CD4-positive, CD25-positive, alpha-beta regulatory T cell (primary cell): ENCODE data around the gene SLC35F6. TPM values are rescaled to one million over a fixed set of nuclear protein-coding genes. Genes with fewer than 3 reads are reported as not detected.

Experiments
- ATAC-seq, 2 donors: fragments of 150-1000 bp; cut with Tn5 transposase; one replicate each; pipeline ENCODE4 v1.10.0; 2021; ENCODE audit warnings: low read depth in 2 of 2, moderate number of reproducible peaks in 2 of 2, moderate library complexity in 1 of 2
- DNase-seq, 3 donors: peaks; one replicate each; pipeline versions ENCODE4 v3.0.0 to v3.0.0-alpha.2; 2012 to 2022; ENCODE audit warnings: mixed read lengths in 1 of 3
- H3K27ac ChIP-seq: one replicate; pipeline ENCODE4 v1.7.0; 2013; ENCODE audit warnings: mild to moderate bottlenecking, low read length; ENCODE audit not compliant: insufficient read depth, poor library complexity, severe bottlenecking
- H3K27me3 ChIP-seq: one replicate; pipeline ENCODE4 v1.7.0; 2013; ENCODE audit warnings: low read length; ENCODE audit not compliant: control insufficient read depth, insufficient read depth
- H3K36me3 ChIP-seq: one replicate; pipeline ENCODE4 v1.7.0; 2013; ENCODE audit warnings: mild to moderate bottlenecking, low read length, moderate library complexity; ENCODE audit not compliant: control insufficient read depth, insufficient read depth
- H3K4me1 ChIP-seq: 2 replicates; pipeline ENCODE4 v1.7.0; 2013; ENCODE audit warnings: mild to moderate bottlenecking, low read length; ENCODE audit not compliant: insufficient read depth, control insufficient read depth, poor library complexity, severe bottlenecking
- H3K4me3 ChIP-seq: one replicate; pipeline ENCODE4 v1.7.0; 2013; ENCODE audit warnings: low read depth, mild to moderate bottlenecking, low read length, moderate library complexity
- H3K9me3 ChIP-seq, 2 experiments: 1 replicate in 1 of 2; 2 replicates in 1 of 2; pipeline ENCODE4 v1.7.0; 2013; ENCODE audit warnings: low read length in 2 of 2, mild to moderate bottlenecking in 1 of 2, moderate library complexity in 1 of 2; ENCODE audit not compliant: control insufficient read depth in 2 of 2
- H3K27ac Mint-ChIP-seq, 3 donors: one replicate each; pipeline ENCODE4 v1.8.0; 2020 to 2022; ENCODE audit warnings: mild to moderate bottlenecking in 3 of 3, mixed read lengths in 3 of 3, moderate library complexity in 2 of 3
- H3K27me3 Mint-ChIP-seq: one replicate; pipeline ENCODE4 v1.8.0; 2022; ENCODE audit warnings: mild to moderate bottlenecking, mixed read lengths
- H3K36me3 Mint-ChIP-seq: one replicate; pipeline ENCODE4 v1.8.0; 2020; ENCODE audit warnings: mixed read lengths
- H3K4me1 Mint-ChIP-seq, 4 donors: one replicate each; pipeline ENCODE4 v1.8.0; 2020 to 2022; ENCODE audit warnings: mixed read lengths in 4 of 4, mild to moderate bottlenecking in 1 of 4
- H3K4me3 Mint-ChIP-seq, 4 donors: one replicate each; pipeline ENCODE4 v1.8.0; 2020 to 2022; ENCODE audit warnings: mild to moderate bottlenecking in 4 of 4, mixed read lengths in 4 of 4, moderate library complexity in 3 of 4
- H3K9me3 Mint-ChIP-seq, 7 donors: one replicate each; pipeline ENCODE4 v1.8.0; 2020 to 2022; ENCODE audit warnings: mixed read lengths in 7 of 7, mild to moderate bottlenecking in 3 of 7, moderate library complexity in 2 of 7
- polyA plus RNA-seq, 4 donors: library from polyadenylated mRNA; unstranded; fragments of 300-500 nt; fragmentation: Illumina TruSeq; gene quantifications; one replicate each; pipeline ENCODE4 v1.2.3, GENCODE V29; 2021
- total RNA-seq: library from RNA; stranded (reverse); gene quantifications from one replicate; pipeline ENCODE4 v1.2.3, GENCODE V29; 2022

Gene SLC35F6
- total and polyA plus RNA-seq, 5 donors from 2014 or later: 5.7 to 21.2 (median 7.9) TPM

DNA sequence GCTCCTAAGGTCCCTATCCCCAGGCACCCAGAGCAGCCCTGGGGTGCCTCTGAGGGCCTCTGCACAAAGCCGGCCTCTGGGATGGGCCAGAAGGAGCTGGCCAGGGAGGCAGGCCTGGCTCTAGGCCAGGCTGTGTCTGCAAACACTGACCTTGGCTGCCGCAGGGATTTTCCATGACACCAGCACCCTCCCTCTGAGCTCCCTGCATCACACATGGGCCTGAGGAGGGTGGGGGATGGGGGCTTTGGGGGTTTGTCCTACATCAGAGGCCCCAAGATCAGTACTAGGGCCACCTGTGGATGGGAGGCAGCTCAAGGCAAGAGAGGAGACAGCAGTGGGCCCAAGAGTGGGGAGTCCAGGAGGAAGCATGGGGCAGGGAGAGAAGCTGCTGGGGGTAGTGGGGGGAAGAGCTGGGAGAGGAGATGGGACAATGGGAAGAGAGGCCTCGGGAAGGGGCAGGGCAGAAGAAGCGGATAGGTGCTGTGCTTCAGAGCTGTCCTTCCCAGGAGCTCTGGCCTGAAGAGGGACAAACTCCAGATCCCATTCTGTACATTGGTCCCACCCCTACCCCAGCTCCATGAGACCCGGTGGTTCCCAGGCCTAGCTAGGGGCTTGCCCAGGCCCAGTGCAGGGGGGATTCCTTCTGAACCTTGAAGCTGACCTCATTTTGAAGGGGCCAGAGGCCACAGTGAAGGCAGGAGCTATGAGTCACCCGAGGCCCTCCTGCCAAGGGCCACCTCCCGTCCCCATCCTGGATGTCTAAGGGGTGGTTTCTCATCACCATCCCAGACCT lies 43.6 kb upstream of the SLC35F6 start:
- Mint-ChIP-seq H3K36me3 (no peaks in the 10 kb centered on the region), H3K4me1 (peaks cover 0 to 4% (median 0%) of the 10 kb centered on the region in 4 donors), H3K27me3 (peaks cover 6% of the 10 kb centered on the region), H3K9me3 (peaks cover 0 to 4% (median 0%) of the 10 kb centered on the region in 7 donors), H3K27ac (no peak overlapping the region), H3K4me3 (no peak overlapping the region)
- Histone ChIP-seq H3K27ac (no peak overlapping the region), H3K4me3 (no peak overlapping the region), H3K36me3 (no peaks in the 10 kb centered on the region), H3K9me3 (no peaks in the 10 kb centered on the region), H3K4me1 (no peaks in the 10 kb centered on the region), H3K27me3 (no peaks in the 10 kb centered on the region)
- no peak for DNase-seq
- no peak for ATAC-seq

GRCh38 chr2:26721115-26722032 lies 42.7 kb upstream of the SLC35F6 start:
- DNase-seq: no peak

DNA sequence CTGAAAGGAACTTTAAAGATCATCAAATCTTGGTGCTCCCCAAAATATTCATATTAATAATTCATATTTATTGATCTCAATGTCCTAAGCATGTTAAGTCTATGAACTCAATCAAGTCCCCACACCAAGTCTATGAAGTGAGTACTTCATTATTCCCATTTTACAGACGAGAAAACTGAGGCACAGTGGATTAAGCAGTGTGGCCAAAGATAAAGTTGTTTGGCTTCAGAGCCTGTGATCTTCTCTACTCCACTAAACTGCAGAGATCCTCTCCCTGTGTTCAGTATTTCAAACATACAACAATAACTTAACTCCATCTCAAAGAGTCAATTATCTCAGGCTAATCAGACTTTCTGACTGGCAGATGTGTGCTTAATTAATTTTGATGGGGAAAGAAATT lies 41.8 kb upstream of the SLC35F6 start:
- Histone ChIP-seq H3K9me3 (no peaks in the 10 kb centered on the region), H3K36me3 (no peaks in the 10 kb centered on the region), H3K27me3 (no peaks in the 10 kb centered on the region), H3K27ac (no peak overlapping the region), H3K4me3 (no peak overlapping the region), H3K4me1 (no peaks in the 10 kb centered on the region)
- Mint-ChIP-seq H3K4me3 (no peak overlapping the region), H3K9me3 (peaks cover 0 to 3% (median 0%) of the 10 kb centered on the region in 7 donors), H3K36me3 (no peaks in the 10 kb centered on the region), H3K27me3 (peaks cover 6% of the 10 kb centered on the region), H3K4me1 (peaks cover 0 to 4% (median 0%) of the 10 kb centered on the region in 4 donors), H3K27ac (no peak overlapping the region)
- ATAC-seq (no peak), DNase-seq (no peak)

More at GRCh38 chr2:26721115-26722032, 42.7 kb upstream of the SLC35F6 start:
- Histone ChIP-seq H3K4me1 (no peaks in the 10 kb centered on the region), H3K36me3 (no peaks in the 10 kb centered on the region), H3K27me3 (no peaks in the 10 kb centered on the region), H3K4me3 (no peak overlapping the region), H3K9me3 (no peaks in the 10 kb centered on the region), H3K27ac (no peak overlapping the region)
- H3K9me3 Mint-ChIP-seq: peaks cover 0 to 4% (median 0%) of the 10 kb centered on the region in 7 donors
- no peak for ATAC-seq
- no peak overlapping the region for H3K4me3 Mint-ChIP-seq
- H3K36me3 Mint-ChIP-seq: no peaks in the 10 kb centered on the region
- no peak overlapping the region for H3K27ac Mint-ChIP-seq
- peaks cover 0 to 4% (median 0%) of the 10 kb centered on the region in 4 donors for H3K4me1 Mint-ChIP-seq
- peaks cover 6% of the 10 kb centered on the region for H3K27me3 Mint-ChIP-seq

DNA sequence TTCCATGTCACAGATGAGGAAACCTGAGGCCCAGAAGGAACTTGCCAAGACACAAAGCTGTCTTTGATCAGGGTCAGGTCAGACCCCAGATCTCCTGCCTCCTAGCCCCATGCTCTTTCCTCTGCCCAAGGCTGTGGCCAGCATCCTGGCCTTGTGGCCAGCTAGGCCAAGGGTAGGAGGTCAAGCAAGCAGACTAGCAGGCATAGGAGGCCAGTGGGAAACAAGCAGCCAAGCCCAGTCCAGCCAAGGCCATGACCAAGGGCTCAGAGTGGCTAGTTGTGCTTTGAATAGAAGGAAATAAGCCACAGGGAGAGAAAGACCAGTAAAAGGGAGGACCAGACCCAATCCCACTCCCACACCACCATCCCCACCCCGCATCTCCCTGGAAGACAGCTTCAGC lies 41.2 kb upstream of the SLC35F6 start:
- no peaks in the 10 kb centered on the region for H3K27me3 ChIP-seq
- ATAC-seq (no peak), DNase-seq (no peak)
- no peaks in the 10 kb centered on the region for H3K4me1 ChIP-seq
- Mint-ChIP-seq H3K27me3 (peaks cover 6% of the 10 kb centered on the region), H3K36me3 (no peaks in the 10 kb centered on the region), H3K27ac (no peak overlapping the region), H3K4me1 (peaks cover 0 to 4% (median 0%) of the 10 kb centered on the region in 4 donors), H3K4me3 (no peak overlapping the region), H3K9me3 (peaks cover 0 to 3% (median 0%) of the 10 kb centered on the region in 7 donors)
- no peak overlapping the region for H3K27ac ChIP-seq
- no peaks in the 10 kb centered on the region for H3K9me3 ChIP-seq
- H3K4me3 ChIP-seq: no peak overlapping the region
- H3K36me3 ChIP-seq: no peaks in the 10 kb centered on the region

DNA sequence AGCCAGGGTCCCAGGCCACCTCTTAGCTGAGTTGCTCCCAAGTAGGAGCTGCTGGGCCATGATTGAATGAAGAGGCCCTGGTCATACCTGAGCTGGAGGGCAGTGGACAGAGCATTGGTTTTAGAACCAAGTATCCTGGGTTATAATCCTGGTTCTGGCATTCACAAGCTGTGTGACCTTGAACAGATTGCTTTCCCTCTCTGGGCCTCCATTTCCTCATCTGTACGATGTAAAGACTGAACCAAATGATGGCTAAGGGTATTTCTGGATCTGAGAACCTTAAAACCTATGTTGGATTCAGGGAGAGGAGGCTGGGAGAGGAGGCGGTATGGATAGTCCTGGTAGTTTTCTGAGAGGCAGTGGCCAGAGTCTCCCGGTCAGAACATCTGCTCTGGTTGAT lies 40.6 kb upstream of the SLC35F6 start:
- H3K4me1 ChIP-seq: no peaks in the 10 kb centered on the region
- ATAC-seq: no peak
- H3K9me3 ChIP-seq: no peaks in the 10 kb centered on the region
- Mint-ChIP-seq H3K27ac (no peak overlapping the region), H3K9me3 (peaks cover 0 to 3% (median 0%) of the 10 kb centered on the region in 7 donors), H3K4me1 (peaks cover 0 to 4% (median 0%) of the 10 kb centered on the region in 4 donors), H3K36me3 (no peaks in the 10 kb centered on the region), H3K4me3 (no peak overlapping the region), H3K27me3 (peaks cover 6% of the 10 kb centered on the region)
- H3K36me3 ChIP-seq: no peaks in the 10 kb centered on the region
- no peak overlapping the region for H3K4me3 ChIP-seq
- no peak for DNase-seq
- no peak overlapping the region for H3K27ac ChIP-seq
- no peaks in the 10 kb centered on the region for H3K27me3 ChIP-seq

DNA sequence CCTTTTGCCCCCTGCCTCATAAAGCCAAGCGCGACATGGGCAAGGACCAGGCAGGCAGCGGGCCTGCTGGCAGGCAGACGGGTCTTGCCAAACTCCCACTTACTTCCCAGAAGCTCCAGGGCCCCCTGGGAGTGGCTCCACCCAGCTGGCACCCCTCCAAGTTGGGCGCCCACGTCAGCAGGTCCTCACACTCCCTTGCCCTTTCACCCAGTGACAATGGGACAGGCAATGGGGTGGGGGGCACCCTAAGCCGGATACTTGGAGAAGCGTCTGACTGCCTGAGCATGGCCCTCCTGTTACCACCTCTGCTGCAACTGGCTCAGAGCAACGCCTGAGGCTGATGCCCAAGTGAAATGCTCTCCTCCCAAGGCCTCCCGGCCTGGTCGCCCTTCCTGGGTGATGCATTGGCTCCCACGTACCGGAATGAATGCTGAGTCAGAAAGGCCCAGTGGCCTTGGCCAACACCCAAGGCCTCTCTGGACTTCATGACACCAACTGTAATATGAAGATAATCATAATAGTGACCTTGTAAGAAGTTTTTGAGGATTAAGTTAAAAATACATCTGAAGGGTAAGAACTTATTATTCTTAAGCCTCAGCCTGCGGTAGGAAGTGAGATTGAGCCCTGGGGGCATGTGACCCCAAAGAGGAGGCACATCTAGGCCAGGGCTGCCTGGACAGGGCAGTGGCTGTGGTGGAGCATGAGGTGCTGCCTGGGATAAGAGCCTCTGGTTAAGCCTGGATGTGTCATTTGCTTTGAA lies 39.9 kb upstream of the SLC35F6 start:
- Histone ChIP-seq H3K4me1 (no peaks in the 10 kb centered on the region), H3K9me3 (no peaks in the 10 kb centered on the region), H3K4me3 (no peak overlapping the region), H3K27me3 (no peaks in the 10 kb centered on the region), H3K27ac (no peak overlapping the region), H3K36me3 (no peaks in the 10 kb centered on the region)
- peaks cover 0 to 4% (median 0%) of the 10 kb centered on the region in 4 donors for H3K4me1 Mint-ChIP-seq
- peaks cover 0 to 1% (median 0%) of the 10 kb centered on the region in 7 donors for H3K9me3 Mint-ChIP-seq
- DNase-seq: no peak
- H3K27me3 Mint-ChIP-seq: peaks cover 10% of the 10 kb centered on the region
- no peak overlapping the region for H3K27ac Mint-ChIP-seq
- ATAC-seq: no peak
- peak overlapping the region in 1 of 4 donors; percentile 23 for H3K4me3 Mint-ChIP-seq
- H3K36me3 Mint-ChIP-seq: no peaks in the 10 kb centered on the region

GRCh38 chr2:26724784-26725520 lies 39.1 kb upstream of the SLC35F6 start:
- Histone ChIP-seq H3K9me3 (no peaks in the 10 kb centered on the region), H3K36me3 (no peaks in the 10 kb centered on the region), H3K27me3 (no peaks in the 10 kb centered on the region), H3K4me1 (no peaks in the 10 kb centered on the region), H3K27ac (no peak overlapping the region), H3K4me3 (no peak overlapping the region)
- Mint-ChIP-seq H3K36me3 (no peaks in the 10 kb centered on the region), H3K27ac (no peak overlapping the region), H3K27me3 (peaks cover 11% of the 10 kb centered on the region), H3K9me3 (no peaks in the 10 kb centered on the region), H3K4me3 (peak overlapping the region in 1 of 4 donors; percentile 23), H3K4me1 (peaks cover 0 to 4% (median 0%) of the 10 kb centered on the region in 4 donors)
- DNase-seq: no peak
- no peak for ATAC-seq
